Stimulated activated CD8-positive, alpha-beta memory T cell treated with anti-CD3 and anti-CD28 coated beads, Interleukin-4, amount 100 ng/mL, for 1 hour (primary cell): Measurements from ENCODE around the gene KPNA1.
A peak's percentile ranks its signal among the peaks of the same experiment; 100 is the strongest.

ENCODE experiments used
- DNase-seq, 2 donors: peaks; one replicate each; pipeline ENCODE4 v3.0.0-alpha.2; 2020; ENCODE audit warnings: low read depth in 2 of 2, low spot score in 1 of 2

KPNA1 gene

DNA sequence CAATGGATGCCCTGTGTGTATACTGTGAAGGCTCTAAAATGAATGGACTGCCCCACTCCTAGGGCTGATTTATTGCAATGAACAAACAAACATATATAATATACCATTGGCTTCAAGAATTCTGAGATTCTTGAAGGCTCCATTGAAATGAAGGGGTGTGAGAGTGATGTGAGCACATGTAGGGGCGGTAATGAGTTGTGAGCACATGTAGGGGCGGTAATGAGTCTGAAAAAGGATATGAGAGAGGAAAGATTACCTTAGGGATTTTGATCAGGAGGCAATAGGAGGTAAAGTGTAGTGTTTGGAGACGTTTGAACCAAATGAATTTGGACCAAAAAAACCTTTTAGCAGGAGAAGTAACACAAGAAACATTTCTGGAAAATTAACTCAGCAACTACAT, 127.0 kb downstream of the KPNA1 start:
- no peak for DNase-seq

DNA sequence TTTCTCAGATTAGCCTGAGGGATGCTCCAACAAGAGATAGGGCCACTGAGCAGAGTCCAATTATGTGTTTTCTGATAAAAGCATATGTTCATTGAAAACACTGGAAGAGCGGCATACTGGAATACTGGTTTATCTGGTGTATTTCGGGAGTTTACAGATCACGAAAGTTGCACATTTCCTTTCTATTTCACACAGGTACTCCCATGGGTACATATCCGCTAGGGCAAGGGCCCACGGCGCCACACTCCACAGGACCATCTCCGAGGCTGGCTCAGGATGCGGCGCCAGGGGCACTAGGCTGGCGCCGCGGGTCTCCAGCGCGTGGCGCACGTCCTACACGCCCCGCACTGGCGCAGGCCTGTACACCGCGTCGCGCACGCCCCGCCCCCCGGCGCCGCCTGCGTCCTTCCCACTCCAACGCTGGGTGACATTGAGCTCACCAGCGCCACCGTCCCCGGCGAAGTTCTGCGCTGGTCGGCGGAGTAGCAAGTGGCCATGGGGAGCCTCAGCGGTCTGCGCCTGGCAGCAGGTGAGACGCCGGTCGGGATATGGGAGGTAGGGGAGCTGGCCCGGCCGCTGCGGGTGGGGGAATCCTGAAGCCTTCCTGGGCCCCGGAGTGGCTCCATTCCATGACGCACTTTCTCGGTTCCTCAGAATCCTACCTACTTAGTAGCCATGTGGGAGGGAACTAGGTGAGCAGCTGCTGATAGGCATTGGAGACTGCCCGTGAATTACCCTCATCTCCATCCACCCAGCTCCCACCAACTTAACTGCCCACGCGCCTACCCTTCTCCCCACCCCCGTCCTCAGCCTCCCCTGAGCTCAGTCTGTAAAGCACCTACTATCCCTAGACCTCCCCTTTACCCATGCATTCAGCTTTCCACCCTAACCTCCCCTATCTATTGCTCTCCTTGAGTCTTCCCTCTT, 130.7 kb downstream of the KPNA1 start, which contains the start of gene FAM162A:
TSS of gene FAM162A (plus strand) at position 412 of the 927 bp plus-strand sequence. CDS start at position 496, 84 bp downstream.
- DNase-seq = peak; percentile 75 to 86

DNA sequence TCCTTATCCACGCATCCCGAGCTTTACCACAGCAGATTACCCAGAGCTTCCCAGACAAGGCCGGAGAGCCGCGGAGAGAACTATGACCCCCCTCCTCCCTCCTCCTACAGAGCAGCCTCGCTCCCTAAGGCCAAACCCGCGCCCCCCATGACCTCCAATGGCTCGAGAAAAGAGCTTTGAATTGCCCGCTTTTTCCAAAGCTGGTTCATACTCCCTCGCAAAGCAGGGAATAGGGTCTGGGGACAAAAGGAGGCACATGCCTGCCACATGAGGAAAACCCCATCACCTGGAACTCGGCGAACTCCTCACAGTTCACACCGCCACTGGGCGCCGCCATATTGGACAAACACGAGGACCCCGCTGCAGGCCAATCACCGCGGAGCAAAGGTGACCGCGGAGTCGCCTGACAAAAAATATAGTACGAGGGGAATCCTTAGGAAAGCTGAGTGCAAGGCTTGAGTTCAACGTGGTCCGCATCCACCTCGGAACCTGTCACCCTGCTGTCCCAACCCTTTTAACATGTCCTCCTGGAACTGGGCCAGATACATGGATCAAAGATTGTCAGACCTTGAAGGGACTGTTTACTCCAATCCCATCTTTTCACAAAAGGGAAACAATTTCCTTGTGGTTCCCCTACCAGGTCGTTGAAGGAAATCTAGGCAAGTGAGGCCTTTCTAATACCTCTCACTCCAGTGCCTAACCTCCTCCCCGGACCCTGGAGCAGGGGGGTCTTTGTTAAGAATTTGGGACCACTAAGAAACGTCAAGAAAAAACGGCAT, 131.7 kb downstream of the KPNA1 start, which contains the start of gene MIX23:
TSS of gene MIX23 (minus strand) at position 344 of the 779 bp plus-strand sequence. CDS start at position 337, 7 bp downstream.
- DNase-seq = peak; percentile 50 to 70

DNA sequence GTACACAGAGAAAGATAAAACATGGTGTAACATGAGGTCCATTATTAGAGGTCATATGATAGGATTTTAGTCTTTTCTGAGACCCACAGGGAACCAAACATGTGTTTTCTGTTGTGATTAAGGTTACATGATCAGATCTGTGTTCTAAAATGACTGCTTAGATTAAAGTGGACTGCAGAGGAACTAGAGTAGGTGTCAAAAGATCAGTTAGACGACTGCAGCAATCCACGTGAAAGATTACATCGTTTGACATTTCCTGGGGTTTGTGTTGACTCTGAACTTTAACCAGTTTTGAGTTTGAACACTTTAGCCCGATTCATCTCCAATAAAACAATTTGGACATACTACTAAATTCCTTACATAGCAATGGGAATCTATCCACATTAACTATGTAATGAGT, 136.8 kb downstream of the KPNA1 start:
- DNase-seq = no peak

DNA sequence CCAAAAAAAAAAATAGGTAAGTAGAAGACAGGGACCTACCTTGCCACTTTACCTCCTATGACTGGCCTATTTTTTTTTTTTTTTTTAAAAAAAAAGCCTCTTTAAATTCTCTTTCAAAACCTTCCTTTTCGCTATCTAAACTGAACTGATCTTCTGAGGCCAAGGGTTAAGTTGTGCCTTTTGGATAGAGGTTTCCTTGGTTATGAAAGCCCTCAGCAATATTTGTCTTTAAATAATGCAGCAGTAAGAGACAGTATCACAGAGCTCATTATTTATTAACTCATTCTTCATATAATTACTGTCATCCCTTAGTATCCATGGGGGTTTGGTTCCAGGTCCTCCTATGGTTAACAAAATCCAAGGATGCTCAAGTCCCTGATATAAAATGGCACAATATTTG, 140.7 kb downstream of the KPNA1 start:
- no peak for DNase-seq
